Inflammatory macrophage (primary cell): ENCODE data around the gene IL1RAPL2.
"Not testable (repeated sequence)": the region's sequence is repeated elsewhere in the genome, so short reads cannot be mapped to it uniquely, and the experiment has no call there.

Experiments
- DNase-seq, 2 donors: peaks; one replicate each; pipeline ENCODE4 v3.0.0-alpha.2; 2020 to 2022

Gene IL1RAPL2

GRCh38 chrX:104863466-104863865 is 297.5 kb downstream of the IL1RAPL2 start:
- no peak for DNase-seq

- no peak for DNase-seq
These were observed 298.3 kb downstream of the IL1RAPL2 start for GRCh38 chrX:104864296-104864695.

GRCh38 chrX:104877504-104877903 is 311.5 kb downstream of the IL1RAPL2 start:
- DNase-seq = no peak

- no peak for DNase-seq
These were observed 336.1 kb downstream of the IL1RAPL2 start for GRCh38 chrX:104902070-104902469.

GRCh38 chrX:104909694-104910093 is 343.7 kb downstream of the IL1RAPL2 start:
- DNase-seq = not testable (repeated sequence)

GRCh38 chrX:104913348-104913747 is 347.3 kb downstream of the IL1RAPL2 start:
- no peak for DNase-seq

- not testable (repeated sequence) for DNase-seq
These were observed 348.7 kb downstream of the IL1RAPL2 start for GRCh38 chrX:104914686-104915085.

- no peak for DNase-seq
These were observed 352.1 kb downstream of the IL1RAPL2 start for GRCh38 chrX:104918122-104918521.

- DNase-seq = no peak
These were observed 355.7 kb downstream of the IL1RAPL2 start for GRCh38 chrX:104921584-104922205.

GRCh38 chrX:104922206-104922621 is 356.2 kb downstream of the IL1RAPL2 start:
- peak; percentile 59 to 75 for DNase-seq

GRCh38 chrX:104929324-104929723 is 363.3 kb downstream of the IL1RAPL2 start:
- DNase-seq = no peak

- no peak for DNase-seq
These were observed 369.6 kb downstream of the IL1RAPL2 start for GRCh38 chrX:104935581-104935980.

- no peak for DNase-seq
These were observed 387.3 kb downstream of the IL1RAPL2 start for GRCh38 chrX:104953251-104953650.

GRCh38 chrX:104961926-104962325 is 395.9 kb downstream of the IL1RAPL2 start:
- DNase-seq = no peak

GRCh38 chrX:104968241-104968640 is 402.2 kb downstream of the IL1RAPL2 start:
- no peak for DNase-seq

- DNase-seq = no peak
These were observed 406.7 kb downstream of the IL1RAPL2 start for GRCh38 chrX:104972737-104973136.

GRCh38 chrX:104987063-104987462 is 421.1 kb downstream of the IL1RAPL2 start:
- no peak for DNase-seq

GRCh38 chrX:104988038-104988437 is 422.0 kb downstream of the IL1RAPL2 start:
- DNase-seq = no peak

- DNase-seq = no peak
These were observed 429.5 kb downstream of the IL1RAPL2 start for GRCh38 chrX:104995546-104995945.

- no peak for DNase-seq
These were observed 440.1 kb downstream of the IL1RAPL2 start for GRCh38 chrX:105006103-105006502.

- DNase-seq = no peak
These were observed 441.0 kb downstream of the IL1RAPL2 start for GRCh38 chrX:105006996-105007395.

- DNase-seq = no peak
These were observed 447.7 kb downstream of the IL1RAPL2 start for GRCh38 chrX:105013719-105014118.

GRCh38 chrX:105017641-105018040 is 451.6 kb downstream of the IL1RAPL2 start:
- no peak for DNase-seq

GRCh38 chrX:105018865-105019264 is 452.9 kb downstream of the IL1RAPL2 start:
- DNase-seq = no peak

- not testable (repeated sequence) for DNase-seq
These were observed 463.0 kb downstream of the IL1RAPL2 start for GRCh38 chrX:105028962-105029361.
